Activated CD4-positive, alpha-beta T cell treated with anti-CD3 and anti-CD28 coated beads for 1 hour (primary cell): ENCODE measurements around the gene PLPPR3.

Source experiments
- DNase-seq: peaks from one replicate; pipeline ENCODE4 v3.0.0-alpha.2; 2020

Gene PLPPR3

GRCh38 chr19:806815-807421 lies 14.8 kb downstream of the PLPPR3 start:
- DNase-seq, result no peak

- DNase-seq, result no peak
Observed at GRCh38 chr19:805600-806550, 15.9 kb downstream of the PLPPR3 start.

- no peak for DNase-seq
Observed at GRCh38 chr19:805166-805551, 16.6 kb downstream of the PLPPR3 start.

DNA sequence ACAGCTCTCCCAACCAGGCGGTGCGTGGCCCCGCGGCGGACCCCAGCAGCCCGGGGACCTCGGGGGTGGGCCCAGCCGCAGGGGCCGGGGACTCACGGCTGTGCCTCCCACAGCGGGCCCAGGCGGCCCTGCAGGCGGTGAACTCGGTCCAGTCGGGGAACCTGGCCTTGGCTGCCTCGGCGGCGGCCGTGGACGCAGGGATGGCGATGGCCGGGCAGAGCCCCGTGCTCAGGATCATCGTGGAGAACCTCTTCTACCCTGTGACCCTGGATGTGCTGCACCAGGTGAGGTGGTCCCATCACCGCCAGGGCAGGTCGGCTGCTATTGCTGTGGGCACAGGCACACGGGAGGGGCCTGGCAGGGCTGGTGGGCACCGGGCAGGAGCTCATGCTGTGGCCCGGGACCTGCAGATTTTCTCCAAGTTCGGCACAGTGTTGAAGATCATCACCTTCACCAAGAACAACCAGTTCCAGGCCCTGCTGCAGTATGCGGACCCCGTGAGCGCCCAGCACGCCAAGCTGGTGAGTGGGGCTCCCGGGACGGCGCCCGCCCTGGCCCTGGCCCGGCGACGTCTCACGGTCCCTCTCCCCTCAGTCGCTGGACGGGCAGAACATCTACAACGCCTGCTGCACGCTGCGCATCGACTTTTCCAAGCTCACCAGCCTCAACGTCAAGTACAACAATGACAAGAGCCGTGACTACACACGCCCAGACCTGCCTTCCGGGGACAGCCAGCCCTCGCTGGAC lies 17.2 kb downstream of the PLPPR3 start:
- no peak for DNase-seq

GRCh38 chr19:803686-804418 lies 17.9 kb downstream of the PLPPR3 start:
- no peak for DNase-seq

DNA sequence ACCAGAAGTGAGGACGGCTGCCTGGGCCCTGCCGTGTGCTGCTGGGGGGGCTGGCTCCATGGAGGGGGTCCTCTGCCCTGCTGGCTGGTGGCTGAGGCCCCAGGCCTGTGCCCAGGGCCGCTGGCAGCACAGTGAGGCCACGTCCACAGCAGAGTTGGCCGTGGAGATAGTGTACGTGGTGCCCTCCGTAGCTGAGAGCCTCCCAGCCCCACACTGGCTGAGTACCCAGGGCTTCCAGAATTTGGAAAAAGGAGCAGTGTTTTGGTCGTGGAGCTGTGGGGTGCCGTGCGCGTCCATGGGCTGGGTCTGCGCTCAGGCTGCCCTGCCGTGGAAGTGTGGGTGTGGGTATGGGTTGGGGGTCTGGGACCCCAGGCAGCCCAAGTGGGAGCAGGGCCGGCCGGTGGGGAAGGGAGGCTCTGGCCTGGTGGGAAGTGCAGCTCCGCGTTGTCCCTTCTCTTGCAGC lies 18.6 kb downstream of the PLPPR3 start:
- DNase-seq, result no peak

GRCh38 chr19:802498-803098 lies 19.2 kb downstream of the PLPPR3 start:
- DNase-seq, result no peak

GRCh38 chr19:801861-802497 lies 19.8 kb downstream of the PLPPR3 start:
- DNase-seq, result no peak

GRCh38 chr19:801030-801860 lies 20.5 kb downstream of the PLPPR3 start:
- DNase-seq, result no peak

DNA sequence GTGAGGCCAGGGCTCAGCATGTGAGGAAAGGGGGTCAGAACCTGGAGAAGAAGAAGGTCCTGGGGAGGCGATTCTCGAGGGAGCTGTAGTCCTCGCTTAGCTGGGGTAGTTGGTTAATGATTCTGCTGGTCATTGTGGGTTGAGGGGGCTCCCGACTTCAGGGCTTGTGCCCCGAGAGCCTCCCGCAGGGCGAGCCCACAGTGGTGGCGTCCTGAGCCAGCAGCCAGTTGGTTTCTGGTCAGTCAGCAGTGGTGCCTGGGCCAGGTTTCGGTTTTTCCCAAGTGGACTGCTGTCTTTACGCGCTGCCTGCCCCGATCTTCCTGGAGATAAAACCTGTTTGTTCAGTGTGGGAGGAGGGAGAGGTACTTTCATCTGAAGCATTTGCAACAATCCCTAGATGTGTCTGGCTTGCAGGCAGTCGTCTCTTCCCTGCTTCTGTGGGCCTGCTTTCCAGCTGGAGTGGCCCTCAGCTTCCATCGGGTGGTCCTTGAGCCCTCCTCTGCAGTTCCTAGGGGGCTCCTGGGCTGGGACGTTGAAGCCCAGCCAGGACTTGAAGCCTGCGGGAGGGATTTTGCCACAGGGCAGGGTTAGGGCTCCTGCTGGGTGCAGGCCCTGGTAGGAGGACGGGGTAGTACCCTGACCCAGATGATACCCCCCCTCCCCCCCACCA lies 21.3 kb downstream of the PLPPR3 start:
- DNase-seq, result no peak

GRCh38 chr19:799076-799881 lies 22.5 kb downstream of the PLPPR3 start:
- DNase-seq, result no peak

DNA sequence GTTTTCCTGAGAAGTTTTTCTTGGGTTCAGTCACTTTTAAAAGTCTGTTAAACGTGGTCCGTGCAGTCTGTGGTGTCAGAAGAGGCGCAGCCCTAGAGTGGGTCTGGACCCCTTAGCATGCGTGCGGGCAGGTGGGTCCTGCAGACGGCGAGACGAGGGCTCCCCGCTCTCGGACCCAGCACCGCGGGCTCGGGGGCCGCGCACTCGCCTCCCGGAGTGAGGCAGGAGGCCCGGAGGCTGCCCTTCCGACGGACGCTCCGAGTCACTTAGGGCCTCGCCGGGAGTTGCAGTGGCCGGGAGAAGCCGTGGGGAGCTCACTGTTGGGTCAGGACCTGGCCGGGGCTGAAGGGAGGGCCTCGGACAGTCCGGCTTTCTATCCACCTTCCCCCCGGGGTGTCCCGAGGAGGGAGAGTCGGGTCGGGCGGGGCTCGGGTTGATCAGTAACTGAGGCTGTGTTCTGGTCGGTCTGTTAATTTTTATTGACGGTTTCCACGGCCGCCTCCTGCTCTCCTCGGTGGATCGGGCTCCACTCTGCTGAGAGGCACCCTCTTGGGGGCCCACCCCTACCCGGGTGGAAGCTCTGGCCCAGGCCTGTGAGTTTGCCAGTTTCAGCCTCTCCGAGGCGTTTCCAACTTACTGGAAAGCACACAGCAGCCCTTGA lies 23.2 kb downstream of the PLPPR3 start:
- DNase-seq, result no peak

DNA sequence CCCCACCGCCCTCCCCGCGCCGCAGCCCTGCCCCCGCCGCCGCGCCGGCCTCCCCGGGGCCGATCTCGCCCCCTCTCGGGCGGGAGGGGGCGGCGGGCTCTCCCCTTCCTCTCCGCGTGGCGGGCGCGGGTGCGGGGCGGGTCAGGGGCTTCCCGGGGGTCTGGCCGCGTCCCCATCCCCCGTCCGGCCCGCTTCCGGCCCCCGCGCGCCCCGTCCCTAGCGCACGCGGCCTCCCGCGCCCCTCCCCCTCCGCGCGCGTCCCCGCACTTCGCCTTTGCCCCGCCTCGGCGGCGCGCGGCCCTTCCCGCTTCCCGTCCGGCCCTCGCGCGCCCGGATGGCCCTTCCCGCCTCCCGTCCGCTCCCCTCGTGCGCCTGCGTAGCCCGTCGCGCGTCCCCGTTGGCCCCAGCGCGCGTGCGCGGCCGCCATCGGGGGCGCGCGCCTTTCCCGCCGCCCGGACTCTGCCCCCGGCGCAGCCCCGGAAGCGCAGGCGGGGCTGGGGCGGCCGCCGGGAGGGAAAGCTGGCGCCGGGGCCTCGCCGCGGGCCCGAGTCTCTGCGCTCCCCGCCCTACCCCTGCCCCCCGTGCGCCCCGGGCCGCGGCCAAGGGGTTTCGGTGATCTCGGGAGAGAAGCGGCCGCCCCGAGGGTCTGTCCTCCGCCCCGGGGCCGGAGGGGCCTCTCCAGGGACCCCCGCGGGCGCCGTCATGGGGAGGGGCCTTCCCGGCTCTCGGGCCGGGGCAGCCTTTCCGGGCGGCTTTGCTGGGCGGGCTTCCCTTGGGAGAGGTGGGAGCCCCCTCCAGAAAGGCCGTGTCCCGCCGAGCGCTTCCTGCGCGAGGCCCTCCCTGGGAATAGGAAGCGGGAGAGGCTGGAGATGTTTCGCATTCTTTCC lies 24.0 kb downstream of the PLPPR3 start:
- DNase-seq, result peak; percentile 79

GRCh38 chr19:796692-797527 lies 24.8 kb downstream of the PLPPR3 start, which contains the start of gene PTBP1:
TSS of gene PTBP1 (plus strand) at chr19:797452. CDS start at chr19:797498, 46 bp downstream.
- peak; percentile 100 for DNase-seq

- DNase-seq, result no peak
Observed at GRCh38 chr19:795691-796581, 25.8 kb downstream of the PLPPR3 start.
